ENCODE results near the gene CBX5. TPM values are rescaled to one million over a fixed set of nuclear protein-coding genes. Genes with fewer than 3 reads are reported as not detected.

The CBX5 gene
- total and polyA plus RNA-seq, 2 experiments from 2014 or later, result 29.6 to 37.6 TPM

GRCh38 chr12:54211920-54212319, 68.0 kb downstream of the CBX5 start:
- Histone ChIP-seq H3K9me2 (ENCODE audit: insufficient read depth) (no peaks in the 10 kb centered on the region), H4K20me1 (ENCODE audit: insufficient read depth) (no peaks in the 10 kb centered on the region), H3K27ac (no peak overlapping the region), H3K4me2 (ENCODE audit: unreplicated experiment) (no peak overlapping the region), H3F3A (ENCODE audit: insufficient read depth) (no peaks in the 10 kb centered on the region), H3K4me1 (ENCODE audit: insufficient read depth) (no peaks in the 10 kb centered on the region), H3K36me3 (ENCODE audit: low read depth) (no peaks in the 10 kb centered on the region), H3K79me2 (ENCODE audit: insufficient read depth) (no peaks in the 10 kb centered on the region), H2AFZ (no peak overlapping the region), H3K27me3 (replicated peaks; ENCODE audit: insufficient read depth) (no peaks in the 10 kb centered on the region), H3K4me3 (no peak overlapping the region), H3K9ac (no peak overlapping the region), H3K9me3 (ENCODE audit: low read depth) (no peaks in the 10 kb centered on the region)
- 83 to 93% methylated on average over 7 of the region's 7 CpGs for WGBS, 2 experiments (ENCODE audit: low coverage in 1 of 2, low lambda C conversion rate in 2 of 2, missing lambda C conversion rate in 2 of 2)
- no peak for TF ChIP-seq EZH2 (IDR thresholded peaks at IDR 0.05; ENCODE audit: insufficient read depth, poor library complexity, severe bottlenecking)
- TF ChIP-seq EZH2phosphoT487 (IDR thresholded peaks at IDR 0.05; ENCODE audit: insufficient read depth, low read depth), result no peak
- no peak for DNase-seq
- in situ Hi-C loops (cut with MboI), result no loop called here

- Histone ChIP-seq H3K4me2 (ENCODE audit: unreplicated experiment) (no peak overlapping the region), H3K27me3 (replicated peaks; ENCODE audit: insufficient read depth) (no peaks in the 10 kb centered on the region; the same call in 1 of the 2 replicates), H4K20me1 (ENCODE audit: insufficient read depth) (no peaks in the 10 kb centered on the region), H3K36me3 (ENCODE audit: low read depth) (no peaks in the 10 kb centered on the region), H3K9ac (no peak overlapping the region), H2AFZ (no peak overlapping the region), H3K4me3 (no peak overlapping the region), H3K4me1 (ENCODE audit: insufficient read depth) (no peaks in the 10 kb centered on the region), H3K9me3 (ENCODE audit: low read depth) (no peaks in the 10 kb centered on the region), H3K79me2 (ENCODE audit: insufficient read depth) (no peaks in the 10 kb centered on the region), H3K27ac (no peak overlapping the region), H3K9me2 (ENCODE audit: insufficient read depth) (no peaks in the 10 kb centered on the region), H3F3A (ENCODE audit: insufficient read depth) (no peaks in the 10 kb centered on the region)
- TF ChIP-seq EZH2 (IDR thresholded peaks at IDR 0.05; ENCODE audit: insufficient read depth, poor library complexity, severe bottlenecking), result no peak
- TF ChIP-seq EZH2phosphoT487 (IDR thresholded peaks at IDR 0.05; ENCODE audit: insufficient read depth, low read depth), result no peak
- WGBS, 2 experiments (ENCODE audit: low coverage in 1 of 2, low lambda C conversion rate in 2 of 2, missing lambda C conversion rate in 2 of 2), result 80 to 88% methylated on average over 5 of the region's 5 CpGs
- no peak for DNase-seq
- in situ Hi-C loops (cut with MboI), result no loop called here
These were observed 69.5 kb downstream of the CBX5 start for GRCh38 chr12:54210400-54210790.

GRCh38 chr12:54208591-54208990, 71.3 kb downstream of the CBX5 start:
- in situ Hi-C loops (cut with MboI), result loop anchor here (10.0 kb wide), 1 partner anchor 454 kb away; the partner anchor contains the start of gene CISTR
- H3K27me3 ChIP-seq (replicated peaks; ENCODE audit: insufficient read depth), result no peaks in the 10 kb centered on the region; the same call in 1 of the 2 replicates

GRCh38 chr12:54207539-54208294, 72.2 kb downstream of the CBX5 start:
- no peaks in the 10 kb centered on the region for H3F3A ChIP-seq (ENCODE audit: insufficient read depth)
- H3K4me2 ChIP-seq (ENCODE audit: unreplicated experiment), result no peak overlapping the region
- H3K9me2 ChIP-seq (ENCODE audit: insufficient read depth), result no peaks in the 10 kb centered on the region
- H3K4me3 ChIP-seq, result no peak overlapping the region
- H3K36me3 ChIP-seq (ENCODE audit: low read depth), result no peaks in the 10 kb centered on the region
- in situ Hi-C loops (cut with MboI), result loop anchor here (10.0 kb wide), 1 partner anchor 453 kb away; the partner anchor contains the start of gene CISTR
- no peaks in the 10 kb centered on the region for H3K9me3 ChIP-seq (ENCODE audit: low read depth)
- no peaks in the 10 kb centered on the region for H3K4me1 ChIP-seq (ENCODE audit: insufficient read depth)
- WGBS, 2 experiments (ENCODE audit: low coverage in 1 of 2, low lambda C conversion rate in 2 of 2, missing lambda C conversion rate in 2 of 2), result 24 to 28% methylated on average over 16 of the region's 16 CpGs
- no peak overlapping the region for H2AFZ ChIP-seq
- peak; percentile 70 for DNase-seq
- no peaks in the 10 kb centered on the region for H3K79me2 ChIP-seq (ENCODE audit: insufficient read depth)
- no peak overlapping the region for H3K9ac ChIP-seq
- TF ChIP-seq EZH2 (IDR thresholded peaks at IDR 0.05; ENCODE audit: insufficient read depth, poor library complexity, severe bottlenecking) (no peak), EZH2phosphoT487 (IDR thresholded peaks at IDR 0.05; ENCODE audit: insufficient read depth, low read depth) (no peak)
- H3K27ac ChIP-seq, result no peak overlapping the region
- no peaks in the 10 kb centered on the region; the same call in 1 of the 2 replicates for H3K27me3 ChIP-seq (replicated peaks; ENCODE audit: insufficient read depth)
- no peaks in the 10 kb centered on the region for H4K20me1 ChIP-seq (ENCODE audit: insufficient read depth)

More at GRCh38 chr12:54208591-54208990, 71.3 kb downstream of the CBX5 start:
- Histone ChIP-seq H3K4me2 (ENCODE audit: unreplicated experiment) (no peak overlapping the region), H3K9me2 (ENCODE audit: insufficient read depth) (no peaks in the 10 kb centered on the region), H3K79me2 (ENCODE audit: insufficient read depth) (no peaks in the 10 kb centered on the region), H3K4me3 (no peak overlapping the region), H3K9ac (no peak overlapping the region), H3K4me1 (ENCODE audit: insufficient read depth) (no peaks in the 10 kb centered on the region), H3K36me3 (ENCODE audit: low read depth) (no peaks in the 10 kb centered on the region), H3K27ac (no peak overlapping the region), H2AFZ (no peak overlapping the region), H3F3A (ENCODE audit: insufficient read depth) (no peaks in the 10 kb centered on the region), H4K20me1 (ENCODE audit: insufficient read depth) (no peaks in the 10 kb centered on the region), H3K9me3 (ENCODE audit: low read depth) (no peaks in the 10 kb centered on the region)
- TF ChIP-seq EZH2 (IDR thresholded peaks at IDR 0.05; ENCODE audit: insufficient read depth, poor library complexity, severe bottlenecking) (no peak), EZH2phosphoT487 (IDR thresholded peaks at IDR 0.05; ENCODE audit: insufficient read depth, low read depth) (no peak)
- 39% methylated on average over 7 of the region's 7 CpGs for WGBS, 2 experiments (ENCODE audit: low coverage in 1 of 2, low lambda C conversion rate in 2 of 2, missing lambda C conversion rate in 2 of 2)
- DNase-seq, result no peak

Measured in GM23248 (cell line).